NCI-H2171 treated with DMSO at 0.1 percent for 48 hours (cell line): Measurements from ENCODE around the gene CROCC2.

Experiments used
- DNase-seq: peaks from one replicate; lab custom pipeline; 2025; lab: John Stamatoyannopoulos, UW

The CROCC2 gene

DNA sequence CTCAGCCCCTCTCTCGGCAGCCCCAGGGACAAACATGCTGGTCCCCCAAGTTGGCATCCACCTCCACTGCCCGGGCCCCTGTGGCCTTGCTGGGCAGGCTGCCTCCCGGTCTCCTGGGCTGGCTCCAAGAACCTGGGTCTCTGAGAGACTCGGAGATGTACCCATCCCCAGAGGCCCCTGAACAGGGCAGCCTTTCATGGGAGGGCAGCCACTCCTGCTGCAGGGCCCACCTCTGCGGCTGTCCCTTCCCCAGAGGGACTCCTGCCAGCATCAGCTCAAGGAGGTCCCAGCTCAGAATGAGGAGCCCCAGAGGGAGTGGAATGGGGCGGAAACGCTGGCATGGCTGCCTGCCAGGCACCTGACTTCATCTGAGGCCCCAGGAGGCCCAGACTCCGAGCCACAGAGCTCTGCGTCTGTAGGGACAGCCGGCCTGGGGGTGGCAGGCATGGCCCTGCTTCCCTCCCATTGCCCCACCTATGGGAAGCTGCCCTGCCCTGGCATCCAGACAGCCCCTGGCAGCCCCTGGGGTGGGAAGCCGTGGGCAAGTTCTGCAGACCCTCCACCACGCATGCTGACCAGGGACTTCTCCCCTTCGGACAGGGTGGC lies 857 bp upstream of the CROCC2 start:
- peak; percentile 56 for DNase-seq

- no peak for DNase-seq
These were observed 915 bp downstream of the CROCC2 start for GRCh38 chr2:240906911-240907590.

DNA sequence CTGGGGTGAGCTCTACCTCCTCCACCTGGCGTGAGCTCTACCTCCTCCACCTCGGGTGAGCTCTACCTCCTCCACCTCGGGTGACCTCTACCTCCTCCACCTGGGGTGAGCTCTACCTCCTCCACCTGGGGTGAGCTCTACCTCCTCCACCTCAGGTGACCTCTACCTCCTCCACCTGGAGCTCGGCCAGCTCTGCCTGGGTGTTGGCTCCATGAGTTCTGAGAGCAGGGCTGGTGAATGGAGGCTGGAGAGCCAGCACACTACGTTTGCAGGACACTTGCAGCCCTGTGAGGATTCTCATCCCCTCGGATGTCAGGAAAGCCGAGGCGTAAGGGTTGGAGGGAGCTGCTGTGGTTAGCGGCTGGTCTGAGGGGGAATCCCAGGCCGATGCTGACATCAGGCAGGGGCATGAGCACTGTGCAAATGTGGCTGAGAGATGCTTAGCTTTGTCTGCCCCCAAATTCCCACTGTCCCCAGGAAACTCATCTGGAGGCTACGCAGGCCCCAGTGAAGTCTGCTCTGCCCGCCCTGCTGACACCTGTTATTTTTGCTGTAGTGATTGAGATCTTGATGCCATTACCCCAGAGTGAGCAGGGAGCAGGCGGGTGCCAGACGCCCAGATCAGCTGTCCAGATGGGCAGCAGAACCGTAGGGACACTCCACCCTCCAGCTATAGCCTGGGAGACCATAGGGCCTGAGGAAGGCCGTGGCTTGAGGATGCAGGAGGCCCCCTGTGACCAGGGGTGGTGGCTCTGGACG lies 3.3 kb downstream of the CROCC2 start:
- no peak for DNase-seq

DNA sequence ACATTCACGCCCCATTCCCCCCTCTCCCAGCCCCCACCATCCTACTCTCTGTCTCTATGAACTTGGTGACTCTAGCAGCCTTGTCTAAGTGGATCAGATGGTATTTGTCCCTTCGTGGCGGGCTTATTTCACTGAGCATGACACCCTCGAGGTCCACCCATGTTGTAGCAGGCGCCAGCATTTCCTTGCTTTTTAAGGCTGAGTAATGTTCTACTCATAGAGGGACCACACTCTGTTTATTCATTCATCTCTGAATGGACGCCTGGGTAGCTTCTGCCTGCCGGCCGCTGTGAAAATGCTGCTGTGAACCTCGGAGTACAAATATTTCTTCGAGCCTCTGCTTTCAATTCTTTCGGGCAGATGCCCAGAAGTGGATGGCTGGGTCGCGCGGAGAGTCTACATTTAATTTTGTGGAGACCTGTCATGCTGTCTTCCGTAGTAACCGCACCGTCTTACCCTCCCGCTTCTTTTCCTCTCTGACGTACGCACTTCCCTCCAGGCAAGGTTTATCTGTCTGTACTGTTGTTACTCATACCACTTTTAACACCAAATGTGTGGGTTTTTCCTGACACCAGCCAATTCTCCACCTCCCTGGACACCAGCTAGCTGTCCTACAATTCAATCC lies 5.6 kb downstream of the CROCC2 start:
- DNase-seq, result no peak

DNA sequence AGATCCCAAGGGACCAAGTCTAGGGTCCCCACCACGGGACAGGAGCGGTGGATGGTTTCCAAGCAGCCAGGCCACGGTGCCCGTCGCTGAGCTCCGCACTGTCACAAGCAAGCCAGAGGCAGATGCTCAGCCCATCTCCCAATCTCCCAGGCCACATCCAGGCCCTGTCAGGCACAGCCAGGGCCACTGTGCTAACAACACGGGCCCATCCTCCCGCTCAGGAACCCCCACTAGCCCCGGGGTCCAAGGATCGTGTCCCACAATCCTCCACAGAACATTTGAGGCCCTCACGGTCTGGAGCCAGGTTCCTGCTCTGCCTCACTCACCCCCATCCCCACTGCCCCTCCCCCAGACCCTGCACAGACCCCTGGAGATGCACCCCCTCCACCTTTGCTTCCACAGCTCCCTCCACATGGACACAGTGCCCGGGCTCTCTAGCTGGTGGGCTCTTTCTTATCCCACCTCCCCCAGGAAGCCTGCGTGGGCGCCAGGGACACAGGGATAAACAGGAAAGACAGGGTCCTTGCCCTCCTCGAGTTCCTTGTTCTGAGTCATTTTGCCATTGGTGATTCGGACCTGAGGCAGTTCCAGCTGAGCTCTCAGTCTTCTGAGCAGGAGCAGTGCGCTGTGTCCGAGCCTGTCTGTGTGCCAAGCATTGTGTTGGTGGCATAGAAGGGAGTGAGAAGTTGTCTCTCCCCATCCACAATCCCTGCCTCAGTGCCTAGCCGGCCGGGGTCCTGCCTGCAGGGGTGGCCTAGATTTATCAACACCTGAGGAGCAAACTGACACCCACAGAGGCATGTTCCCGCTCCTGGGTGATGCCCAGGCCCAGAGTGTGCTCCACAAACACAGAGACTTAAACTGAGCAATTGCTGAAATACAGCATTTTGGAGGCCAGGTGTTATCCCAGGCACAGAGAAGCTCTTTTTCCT lies 7.0 kb downstream of the CROCC2 start:
- DNase-seq, result no peak

DNA sequence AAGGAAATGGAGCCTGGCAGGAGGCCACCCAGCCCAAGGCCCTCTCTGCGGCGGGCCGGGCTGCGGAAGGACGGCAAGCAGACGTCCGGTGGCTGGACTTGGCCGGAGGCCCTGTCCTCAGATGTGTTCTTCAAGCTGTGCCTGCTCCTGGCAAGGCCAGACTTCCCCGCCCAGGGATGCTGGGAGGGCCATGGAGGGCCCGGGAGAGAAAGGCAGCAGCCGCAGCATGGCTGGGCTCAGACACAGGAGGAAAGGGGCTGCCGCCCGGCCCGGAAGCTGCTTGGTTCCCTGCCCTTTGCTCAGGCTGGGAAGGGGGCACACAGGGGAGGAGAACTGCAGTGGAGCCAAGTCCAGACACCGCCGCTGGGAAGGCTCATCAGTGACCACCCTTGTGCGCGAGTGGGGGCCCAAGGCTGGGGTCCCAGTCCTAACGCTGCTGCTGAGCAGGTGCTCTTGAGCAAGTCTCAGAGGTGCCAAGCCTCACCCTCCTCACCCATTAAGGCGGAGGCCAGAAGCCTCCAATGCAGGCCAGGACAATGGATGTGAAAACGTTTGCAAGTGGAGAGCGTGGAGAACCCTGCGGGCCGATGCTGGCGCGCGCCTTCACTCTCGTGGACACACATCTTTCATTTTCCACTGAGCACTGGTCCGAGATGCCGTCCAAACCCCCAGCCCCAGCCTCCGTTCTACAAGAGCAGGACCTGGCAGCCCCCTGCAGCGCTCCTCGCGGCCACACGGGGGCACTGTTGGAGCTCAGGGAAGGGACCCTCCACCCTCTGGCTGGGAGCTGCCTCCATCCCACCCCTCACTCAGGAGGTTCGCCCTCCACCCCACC lies 7.9 kb downstream of the CROCC2 start:
- peak; percentile 3 for DNase-seq

- DNase-seq, result no peak
These were observed 8.7 kb downstream of the CROCC2 start for GRCh38 chr2:240914645-240915525.

DNA sequence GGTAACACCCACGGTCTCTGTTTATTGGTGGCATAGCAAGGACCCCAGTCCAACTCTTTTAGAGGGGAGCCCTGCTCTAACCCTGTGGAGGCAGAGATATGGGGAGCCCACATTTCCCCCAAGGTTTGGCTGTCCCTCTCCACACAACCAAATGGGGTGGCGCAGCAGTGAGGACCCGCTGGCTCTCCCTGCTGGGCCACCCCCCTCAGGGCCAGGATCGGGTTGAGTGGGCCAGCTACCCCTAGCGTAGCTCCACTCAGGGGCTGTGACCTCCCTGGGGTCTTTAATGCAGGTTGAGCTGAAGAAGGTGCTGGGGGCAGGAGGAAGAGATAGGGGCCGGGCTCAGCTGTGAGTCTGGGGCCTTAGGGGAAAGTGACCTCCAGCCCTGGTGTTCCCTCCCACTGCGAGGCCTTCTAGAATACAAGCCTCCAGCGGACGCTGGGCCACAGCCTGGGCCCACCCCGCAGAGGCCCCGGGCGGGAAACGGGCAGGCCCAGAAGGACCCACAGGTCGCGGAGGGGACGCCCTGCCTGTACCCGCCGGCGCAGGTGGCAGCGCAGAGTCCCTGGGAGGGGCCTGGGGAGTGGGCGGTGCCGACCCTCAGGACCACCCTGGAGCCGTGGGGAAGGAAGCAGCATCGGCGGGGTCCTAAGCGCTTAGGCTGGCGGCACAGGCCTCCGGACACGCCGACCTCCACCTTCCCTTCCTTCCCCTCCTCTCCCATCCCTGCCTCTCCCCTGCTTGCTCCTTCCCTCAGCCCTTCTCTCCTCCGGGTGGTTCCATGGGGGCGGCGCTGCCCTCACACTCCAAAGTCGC lies 9.6 kb downstream of the CROCC2 start:
- no peak for DNase-seq

DNA sequence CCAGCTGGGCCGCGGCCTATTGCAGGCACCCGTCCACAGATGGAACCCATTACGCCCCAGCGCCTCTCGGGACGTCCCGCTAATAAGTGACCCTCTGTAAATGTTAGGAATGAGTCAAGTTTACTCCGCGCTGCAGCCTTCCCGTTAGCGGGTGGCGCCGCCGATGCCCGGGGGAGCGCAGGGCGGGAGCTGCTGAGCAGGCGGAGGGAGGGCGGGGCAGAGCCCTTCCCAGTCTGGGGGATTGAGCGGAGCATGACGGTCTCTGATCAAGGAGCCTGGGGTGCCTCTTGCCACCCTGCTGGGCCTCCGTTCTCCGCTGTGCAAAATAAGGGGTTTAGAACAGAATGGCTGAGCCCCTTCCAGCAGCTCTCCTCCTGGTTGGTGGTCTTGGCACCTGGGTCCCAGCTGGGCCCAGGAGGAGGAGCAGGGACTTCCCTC lies 10.5 kb downstream of the CROCC2 start:
- DNase-seq, result peak; percentile 55

- no peak for DNase-seq
These were observed 11.0 kb downstream of the CROCC2 start for GRCh38 chr2:240917009-240917683.

GRCh38 chr2:240917684-240918257 lies 11.6 kb downstream of the CROCC2 start:
- DNase-seq, result no peak

DNA sequence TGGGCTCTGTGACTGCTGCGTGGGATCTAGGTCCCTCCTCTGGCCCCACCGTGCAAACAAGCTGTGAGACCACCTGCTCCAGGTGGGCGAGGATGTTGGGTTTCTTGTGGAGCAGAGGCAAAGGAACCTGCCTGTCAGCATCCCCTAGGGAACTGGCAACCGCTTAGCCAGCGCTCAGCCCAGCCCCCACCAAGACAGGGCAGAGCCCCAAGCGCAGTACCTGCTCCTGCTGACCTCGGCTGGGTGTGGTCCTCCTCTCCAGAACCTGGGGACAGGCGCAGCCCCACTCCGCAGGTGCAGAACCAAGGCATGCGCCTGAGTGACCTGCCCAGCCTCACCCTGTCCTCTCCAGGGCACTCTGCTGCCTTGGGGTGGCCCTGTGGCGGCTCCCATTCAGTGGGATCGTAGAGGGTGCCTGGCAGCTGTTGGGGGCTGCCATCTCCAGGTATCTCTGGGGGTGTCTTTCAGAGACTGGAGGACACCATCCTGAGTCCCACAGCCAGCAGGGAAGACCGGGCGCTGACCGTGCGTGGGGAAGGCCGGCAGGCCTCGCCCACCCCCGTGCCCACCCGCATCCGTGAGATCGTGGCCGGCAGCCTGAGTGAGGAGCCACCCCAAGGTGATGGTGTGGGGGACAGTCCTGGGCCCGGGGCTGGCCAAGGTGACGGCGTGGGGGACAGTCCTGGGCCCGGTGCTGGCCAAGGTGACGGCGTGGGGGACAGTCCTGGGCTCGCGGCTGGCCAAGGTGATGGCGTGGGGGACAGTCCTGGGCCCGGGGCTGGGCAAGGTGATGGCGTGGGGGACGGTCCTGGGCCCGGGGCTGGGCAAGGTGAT lies 12.3 kb downstream of the CROCC2 start:
- DNase-seq, result no peak

GRCh38 chr2:240919161-240919781 lies 13.1 kb downstream of the CROCC2 start:
- DNase-seq, result no peak

DNA sequence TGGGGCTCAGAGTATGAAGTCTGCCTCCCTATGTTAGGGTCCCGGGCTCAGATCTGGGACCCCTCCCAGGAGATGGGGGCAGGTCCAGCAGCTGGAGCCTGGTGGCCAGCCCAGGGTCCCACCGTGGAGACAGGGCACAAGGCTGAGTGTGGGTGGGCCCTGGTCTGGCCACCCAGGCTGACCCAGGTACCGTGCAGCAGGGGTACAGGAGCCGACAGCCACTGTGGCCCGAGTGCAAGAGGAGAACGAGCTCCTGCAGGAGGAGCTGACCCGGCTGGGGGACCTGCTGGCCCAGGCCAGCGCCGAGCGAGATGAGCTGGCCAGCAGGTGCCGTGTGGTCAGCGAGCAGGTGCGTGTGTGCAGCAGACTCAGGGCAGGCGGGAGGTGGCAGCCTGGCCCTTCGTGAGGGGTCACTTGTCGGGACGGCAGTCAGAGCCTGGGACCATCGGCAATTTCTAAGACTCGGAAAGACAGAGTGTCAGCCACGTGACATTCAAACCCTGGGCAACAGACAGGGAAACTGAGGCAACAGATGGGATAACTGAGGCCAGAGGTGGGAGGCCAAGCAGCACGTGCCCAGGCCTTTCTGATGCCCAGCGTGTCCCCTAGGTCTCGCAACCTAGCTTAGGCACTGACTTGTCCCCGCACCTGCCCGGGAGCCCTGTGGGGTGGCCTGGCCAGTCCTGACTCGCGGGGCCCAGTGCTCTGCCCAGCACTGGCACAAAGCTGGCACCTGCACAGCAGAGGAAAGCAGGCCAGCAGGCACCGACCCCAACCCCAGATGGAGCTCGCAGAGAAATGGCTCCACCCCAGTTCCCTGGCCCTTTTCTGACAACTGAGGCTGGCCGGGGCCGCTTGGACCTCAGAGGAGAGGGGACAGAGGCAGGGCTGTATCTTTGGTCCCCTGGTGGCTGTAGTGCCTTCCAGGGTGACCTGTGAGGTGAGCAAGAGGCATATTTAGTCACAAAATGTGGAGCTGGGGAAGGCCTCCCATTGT lies 13.9 kb downstream of the CROCC2 start:
- DNase-seq, result no peak

- no peak for DNase-seq
These were observed 14.7 kb downstream of the CROCC2 start for GRCh38 chr2:240920783-240921231.
